NCI-H526 (cell line): Measurements from ENCODE around the gene EIF5.

Source experiments
- DNase-seq, 2 experiments: peaks; one replicate each; lab custom pipeline; 2025; lab: John Stamatoyannopoulos, UW

The EIF5 gene

GRCh38 chr14:103310576-103311095 lies 23.4 kb upstream of the EIF5 start:
- DNase-seq = no peak

DNA sequence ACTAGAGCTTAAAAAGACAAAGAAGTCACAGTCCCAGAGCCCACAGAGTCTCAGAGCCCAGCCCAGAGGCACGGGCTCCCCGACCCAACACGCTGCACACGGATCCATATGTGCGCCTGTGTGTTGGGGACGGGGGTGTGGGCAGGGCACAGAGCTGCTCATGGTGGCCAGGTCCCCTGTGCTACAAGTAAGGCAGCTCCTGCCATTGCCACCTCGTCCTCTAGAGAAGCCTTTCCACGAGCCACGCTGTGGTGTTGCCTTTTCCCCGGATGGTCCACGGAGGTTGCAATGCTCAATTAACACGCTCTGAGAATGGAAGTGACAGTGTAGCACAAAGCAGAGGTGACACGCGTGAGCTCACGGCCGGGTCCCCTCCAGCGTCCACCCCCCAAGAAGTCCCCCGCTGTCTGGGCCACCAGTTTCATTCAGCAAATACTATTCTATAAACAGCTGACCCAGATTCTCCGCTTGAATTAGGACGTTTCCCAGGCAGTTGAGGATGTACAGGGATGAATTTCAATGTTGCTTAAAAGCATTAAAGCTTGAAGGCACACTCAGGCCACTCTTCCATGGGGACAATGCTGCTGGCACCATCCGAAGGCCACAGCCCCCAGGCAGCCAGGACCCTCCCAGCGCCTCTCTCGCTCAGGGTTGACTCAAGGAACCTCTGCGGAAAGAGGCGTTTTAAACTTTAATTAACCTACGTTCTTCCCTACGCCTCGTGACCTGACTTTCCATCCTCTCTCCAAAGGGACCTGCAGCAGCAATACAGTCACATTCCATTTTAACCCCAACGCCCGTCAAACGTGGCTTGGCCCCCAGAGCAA lies 22.7 kb upstream of the EIF5 start:
- DNase-seq = no peak

DNA sequence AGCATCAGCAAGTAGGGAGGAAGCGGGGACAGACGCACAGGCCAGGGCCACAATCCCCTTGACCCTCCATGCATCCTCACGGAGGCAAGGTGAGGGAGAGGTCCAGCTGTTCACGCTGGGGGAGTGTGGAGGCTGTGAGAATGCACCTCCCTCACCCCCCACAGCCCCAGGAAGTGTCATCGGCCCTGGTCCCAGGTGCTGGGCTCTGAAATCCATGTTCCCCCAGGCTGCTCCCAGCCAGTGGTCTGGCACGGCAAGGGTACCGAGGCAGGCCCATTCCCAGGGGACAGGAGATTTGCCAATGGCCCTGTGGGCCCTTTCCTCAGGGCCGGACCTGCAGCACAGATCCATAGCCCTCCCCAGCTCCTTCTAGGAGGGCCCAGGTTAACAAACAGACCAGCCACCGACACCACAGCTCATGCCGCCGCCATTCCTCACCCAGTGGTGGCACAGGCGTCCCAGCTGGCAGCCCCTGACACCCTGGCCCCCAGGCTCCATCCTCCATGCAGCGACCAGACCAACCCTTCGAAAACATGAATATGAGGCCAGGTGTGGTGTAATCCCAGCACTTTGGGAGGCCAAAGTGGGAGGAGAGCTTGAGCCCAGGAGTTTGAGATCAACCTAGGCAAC lies 21.9 kb upstream of the EIF5 start:
- DNase-seq = no peak

- no peak for DNase-seq
Measured at GRCh38 chr14:103313704-103314103, 20.3 kb upstream of the EIF5 start.

GRCh38 chr14:103314496-103315277 lies 19.4 kb upstream of the EIF5 start:
- peak in 1 of 2 experiments; percentile 46 for DNase-seq

DNA sequence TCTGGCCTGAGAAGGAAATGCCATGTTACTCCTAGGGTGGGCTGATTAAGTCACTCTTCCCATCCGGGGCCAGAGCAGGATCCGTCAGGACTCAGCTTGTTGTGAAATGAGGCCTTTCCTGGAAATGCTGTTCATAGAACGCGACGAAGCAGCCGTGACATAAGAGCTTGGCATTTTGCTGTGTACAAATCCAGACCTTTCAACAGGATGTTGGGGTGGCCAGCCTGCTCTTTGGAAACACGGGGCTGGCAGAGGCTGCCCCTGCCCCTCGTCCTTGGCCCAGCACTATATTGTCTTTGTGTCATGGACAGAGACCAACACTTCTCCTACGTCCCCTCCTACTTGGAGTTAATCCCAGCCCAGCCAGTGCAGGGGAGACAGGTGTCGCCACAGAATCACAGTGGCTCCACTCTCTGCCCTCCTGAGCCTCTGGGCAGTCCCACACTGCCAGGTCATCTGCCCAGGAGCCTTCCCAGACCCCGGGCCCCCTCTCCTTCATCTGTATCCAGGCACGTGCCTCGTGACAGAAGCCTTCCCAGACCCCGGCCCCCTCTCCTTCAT lies 18.6 kb upstream of the EIF5 start:
- DNase-seq = no peak

DNA sequence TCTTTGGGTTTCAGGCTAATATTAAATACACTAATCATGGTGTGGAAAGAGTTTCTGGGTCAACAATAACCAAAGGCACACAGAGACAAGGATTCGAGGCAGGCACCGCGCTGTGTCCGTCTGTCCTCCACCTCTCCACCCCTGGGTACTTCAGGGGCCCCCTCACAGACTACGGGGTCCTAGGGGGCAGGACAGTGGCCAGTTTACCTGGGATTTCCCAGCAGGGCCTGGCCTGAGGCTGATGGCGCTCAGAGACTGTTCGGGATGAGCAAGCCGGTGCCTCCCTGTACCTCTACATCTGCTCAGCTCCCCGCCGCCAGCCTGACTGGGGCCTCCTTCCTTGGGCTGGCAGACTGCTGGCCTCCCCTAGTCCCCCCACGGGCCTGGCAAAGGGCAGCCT lies 18.1 kb upstream of the EIF5 start:
- no peak for DNase-seq

- DNase-seq = peak; percentile 52 to 65
Measured at GRCh38 chr14:103316721-103317121, 17.3 kb upstream of the EIF5 start.

GRCh38 chr14:103317251-103317650 lies 16.8 kb upstream of the EIF5 start:
- DNase-seq = peak; percentile 89 to 94

DNA sequence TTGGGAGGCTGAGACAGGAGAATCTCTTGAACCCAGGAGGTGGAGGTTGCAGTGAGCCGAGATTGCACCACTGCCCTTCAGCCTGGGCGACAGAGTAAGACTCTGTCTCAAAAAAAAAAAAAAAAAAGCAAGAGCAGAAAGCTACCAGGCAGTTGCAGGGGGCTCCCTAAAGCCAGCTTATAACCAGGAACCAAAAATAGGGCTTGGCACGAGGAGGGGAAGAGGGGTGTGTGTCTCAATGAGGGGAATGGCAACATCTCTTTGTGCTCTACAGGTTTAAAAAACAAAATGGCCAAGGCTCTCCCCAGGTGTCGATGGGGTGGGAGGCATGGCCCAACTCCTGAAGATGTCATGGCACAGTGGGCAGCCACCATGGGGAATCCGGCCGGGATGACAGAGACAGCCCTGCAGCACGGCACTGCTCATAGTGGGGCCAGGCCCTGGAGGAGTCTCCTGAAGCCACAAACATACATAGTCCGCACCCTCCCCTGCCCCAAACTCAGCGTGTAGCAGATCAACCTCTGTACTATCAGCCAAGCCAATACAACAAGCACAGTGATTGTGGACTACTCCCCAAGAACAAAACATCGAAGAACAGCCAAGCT lies 16.0 kb upstream of the EIF5 start:
- DNase-seq = peak in 1 of 2 experiments; percentile 64

- DNase-seq = peak in 1 of 2 experiments; percentile 90
Measured at GRCh38 chr14:103318750-103319419, 15.2 kb upstream of the EIF5 start.

- peak; percentile 95 to 98 for DNase-seq
Measured at GRCh38 chr14:103319422-103319821, 14.6 kb upstream of the EIF5 start.

DNA sequence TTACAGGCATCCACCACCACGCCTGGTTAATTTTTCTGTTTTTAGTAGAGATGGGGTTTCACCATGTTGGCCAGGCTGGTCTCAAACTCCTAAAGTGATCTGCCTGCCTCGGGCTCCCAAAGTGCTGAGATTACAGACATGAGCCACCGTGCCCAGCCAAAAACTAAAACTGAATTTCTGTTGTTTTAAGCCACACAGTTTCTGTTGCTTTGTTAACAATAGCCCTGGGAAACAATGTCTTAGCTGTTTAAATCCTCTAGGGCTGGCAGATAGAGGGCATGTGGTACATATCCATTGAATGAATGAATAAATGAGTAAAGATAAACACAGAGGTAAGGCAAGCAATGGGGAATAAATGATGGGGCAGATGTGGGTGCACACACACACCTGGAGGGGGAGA lies 8.0 kb upstream of the EIF5 start:
- DNase-seq = no peak

DNA sequence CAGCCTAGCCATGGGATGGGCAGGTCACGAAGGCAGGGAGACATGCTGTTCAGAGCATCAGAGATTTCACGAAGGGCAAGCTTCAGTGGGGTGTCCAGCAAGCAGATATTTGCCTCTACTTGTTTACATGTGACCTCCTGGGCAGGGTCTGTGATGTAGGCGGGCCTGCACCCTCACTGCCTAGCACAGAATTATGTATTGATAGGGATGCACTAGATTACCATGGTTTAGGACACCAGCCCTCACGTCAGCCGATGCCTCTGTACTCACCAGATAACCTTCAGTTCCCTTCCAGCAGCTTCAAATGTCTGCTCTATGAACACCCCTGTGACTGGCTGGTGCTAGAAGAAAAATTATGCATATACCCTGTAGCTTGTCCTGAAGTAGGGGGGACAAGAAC lies 5.1 kb upstream of the EIF5 start:
- DNase-seq = no peak

GRCh38 chr14:103329401-103330347 lies 4.4 kb upstream of the EIF5 start:
- peak; percentile 36 to 70 for DNase-seq

DNA sequence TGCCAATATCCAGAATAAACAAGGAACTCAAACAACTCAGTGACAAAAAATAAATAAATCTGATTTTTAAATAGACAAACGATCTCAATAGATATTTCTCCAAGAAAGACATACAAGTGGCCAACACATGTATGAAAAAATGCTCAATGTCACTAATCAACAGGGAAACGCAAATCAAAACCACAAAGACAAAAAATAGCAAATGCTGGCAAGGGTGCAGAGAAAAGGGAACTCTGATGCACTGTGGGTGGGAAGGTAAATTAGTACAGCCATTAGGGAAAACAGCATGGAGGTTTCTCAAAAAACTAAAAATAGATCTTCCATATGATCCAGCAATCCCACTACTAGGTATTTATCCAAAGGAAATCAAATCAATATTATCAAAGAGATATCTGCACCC lies 3.5 kb upstream of the EIF5 start:
- peak in 1 of 2 experiments; percentile 49 for DNase-seq

- DNase-seq = peak; percentile 36 to 65
Measured at GRCh38 chr14:103332143-103332919, 1.7 kb upstream of the EIF5 start.

DNA sequence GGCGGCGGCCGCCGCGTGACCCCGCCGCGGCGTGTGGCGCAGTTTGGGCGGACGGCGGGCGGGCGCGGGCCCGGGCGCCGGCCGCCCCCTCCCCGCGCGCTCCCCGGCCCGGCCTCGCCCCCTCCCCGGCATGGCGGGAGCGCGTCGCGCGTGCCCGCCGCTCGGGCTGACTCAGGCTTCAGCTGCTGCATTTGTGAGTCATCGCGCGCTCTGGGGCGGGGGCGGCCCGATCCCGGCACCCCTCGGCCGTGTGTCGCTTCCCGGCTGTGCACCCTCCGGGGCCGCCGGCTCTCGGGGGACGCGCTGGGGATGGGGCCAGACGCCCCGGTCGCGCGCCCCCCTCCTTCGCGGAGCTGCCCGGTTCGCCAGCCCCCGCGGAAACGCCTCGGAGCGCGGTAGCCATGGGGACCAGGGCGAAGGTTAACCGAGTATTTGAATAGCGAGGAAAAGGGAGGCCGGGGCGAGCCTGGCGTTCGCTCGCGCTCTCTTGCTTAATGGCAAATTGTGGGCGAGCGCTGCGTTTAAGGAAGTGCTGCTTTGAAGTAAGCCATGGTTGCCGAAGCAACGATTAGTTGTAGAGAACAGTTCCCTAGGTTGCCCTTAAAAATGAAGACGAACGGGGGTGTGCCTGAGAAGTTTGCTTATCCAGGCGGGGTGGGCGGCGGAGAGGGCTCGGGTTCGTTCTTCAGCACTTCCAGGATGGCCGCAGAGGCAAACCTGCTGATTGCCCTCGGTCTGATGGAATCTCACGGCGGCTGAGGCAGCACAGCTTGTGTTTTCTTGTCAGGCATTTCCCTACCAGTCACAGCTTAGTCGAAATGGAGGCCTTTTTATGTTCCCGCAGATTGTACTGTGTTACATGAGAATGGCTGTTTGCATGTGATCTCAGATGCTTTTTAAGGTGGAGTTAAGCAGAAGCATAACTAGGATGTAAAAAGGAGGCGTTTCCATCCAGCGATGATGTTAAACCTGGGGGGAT lies 896 bp downstream of the EIF5 start:
- peak; percentile 31 to 74 for DNase-seq
